H1 (cell line): Measurements from ENCODE around the gene AAGAB. TPM values are rescaled to one million over a fixed set of nuclear protein-coding genes. Genes with fewer than 3 reads are reported as not detected.

Experiments used
- CTCF ChIA-PET: fragments of 300-600 bp; sonication (Branson Sonifier 250); formaldehyde crosslinking; loops from one replicate; lab custom pipeline; 2021; ENCODE audit not compliant: partially characterized antibody; lab: Charles Lee
- POLR2A ChIA-PET: fragments of 300-600 bp; sonication (Branson Sonifier 250); formaldehyde crosslinking; loops from one replicate; lab custom pipeline; 2021; ENCODE audit warnings: inconsistent platforms; ENCODE audit not compliant: partially characterized antibody; lab: Charles Lee
- DNase-seq, 2 experiments: peaks; one replicate each; pipeline versions ENCODE4 v3.0.0 to v3.0.0-alpha.2; 2010 to 2022; ENCODE audit warnings: low spot score in 2 of 2, low read depth in 1 of 2, mixed read lengths in 1 of 2
- FAIRE-seq: peaks from 2 replicates; lab custom pipeline; 2011; peaks lifted over from hg19 to GRCh38; lab: Jason Lieb, UNC
- H2AFZ ChIP-seq: 2 replicates; pipeline ENCODE4 v1.8.1; 2012; ENCODE audit warnings: low read length, inconsistent platforms
- H2AK5ac ChIP-seq: 2 replicates; pipeline ENCODE4 v1.6.1; 2013; ENCODE audit warnings: low read depth, low read length
- H2BK120ac ChIP-seq: replicated peaks from 2 replicates; pipeline ENCODE3; 2013; ENCODE audit warnings: low read depth, low read length, inconsistent platforms
- H2BK12ac ChIP-seq: 2 replicates; pipeline ENCODE4 v1.6.1; 2013; ENCODE audit warnings: low read depth, low read length
- H2BK15ac ChIP-seq: 2 replicates; pipeline ENCODE4 v1.6.1; 2013; ENCODE audit warnings: low read length
- H2BK20ac ChIP-seq: 2 replicates; pipeline ENCODE4 v1.6.1; 2013; ENCODE audit warnings: low read length
- H2BK5ac ChIP-seq: 2 replicates; pipeline ENCODE4 v1.6.1; 2013; ENCODE audit warnings: low read depth, low read length
- H3K14ac ChIP-seq: 2 replicates; pipeline ENCODE4 v1.6.1; 2013; ENCODE audit warnings: inconsistent platforms; ENCODE audit not compliant: insufficient read length
- H3K18ac ChIP-seq: 2 replicates; pipeline ENCODE4 v1.6.1; 2013; ENCODE audit warnings: low read length; ENCODE audit errors: extremely low read depth
- H3K23ac ChIP-seq: 2 replicates; pipeline ENCODE4 v1.6.1; 2013; ENCODE audit warnings: inconsistent platforms; ENCODE audit not compliant: insufficient read length
- H3K23me2 ChIP-seq: 2 replicates; pipeline ENCODE4 v1.6.1; 2013; ENCODE audit warnings: low read depth, low read length
- H3K27ac ChIP-seq: 2 replicates; pipeline ENCODE4 v1.6.1; 2011; ENCODE audit warnings: low read depth, low read length, inconsistent platforms
- H3K27me3 ChIP-seq, 4 experiments: replicated peaks in 1 of 4; 1 replicate in 1 of 4; 2 replicates in 3 of 4; pipeline versions ENCODE4 v1.6.1 to v1.8.1; 2011 to 2013; ENCODE audit warnings: low read length in 3 of 4, mild to moderate bottlenecking in 3 of 4, inconsistent platforms in 2 of 4, mixed read lengths in 2 of 4, moderate library complexity in 1 of 4; ENCODE audit not compliant: control insufficient read depth in 3 of 4, insufficient read depth in 3 of 4; ENCODE audit errors: extremely low read depth in 1 of 4
- H3K36me3 ChIP-seq, 4 experiments: 2 replicates each; pipeline versions ENCODE4 v1.6.1 to v1.8.1; 2011 to 2013; ENCODE audit warnings: mild to moderate bottlenecking in 4 of 4, low read length in 3 of 4, moderate library complexity in 2 of 4, control low read depth in 1 of 4, inconsistent platforms in 1 of 4; ENCODE audit not compliant: insufficient read depth in 4 of 4, control insufficient read depth in 2 of 4
- H3K4ac ChIP-seq: replicated peaks from 2 replicates; pipeline ENCODE3; 2013; ENCODE audit warnings: low read length, low read depth, mixed read lengths, inconsistent platforms; ENCODE audit not compliant: insufficient read length
- H3K4me1 ChIP-seq, 4 experiments: replicated peaks in 1 of 4; 1 replicate in 1 of 4; 2 replicates in 3 of 4; pipeline versions ENCODE4 v1.6.1 to v1.8.1; 2011 to 2013; ENCODE audit warnings: low read length in 3 of 4, inconsistent platforms in 2 of 4, mixed read lengths in 1 of 4; ENCODE audit not compliant: insufficient read depth in 4 of 4, control insufficient read depth in 3 of 4
- H3K4me2 ChIP-seq, 2 experiments: 2 replicates each; pipeline versions ENCODE4 v1.6.1 to v1.8.1; 2011 to 2013; ENCODE audit warnings: low read depth in 2 of 2, low read length in 2 of 2, control low read depth in 1 of 2, inconsistent platforms in 1 of 2, mild to moderate bottlenecking in 1 of 2; ENCODE audit not compliant: insufficient read depth in 1 of 2
- H3K4me3 ChIP-seq, 4 experiments: fragments of 200-600, 300-600 bp in 1 of 4; sonication (generic), shearing (Covaris generic), sonication (Bioruptor Twin) in 1 of 4; 2 replicates each; pipeline versions ENCODE4 v1.5.1 to v1.8.1; 2011 to 2016; ENCODE audit warnings: low read length in 4 of 4, low read depth in 3 of 4, control low read depth in 2 of 4, inconsistent platforms in 2 of 4, mild to moderate bottlenecking in 2 of 4, mixed read lengths in 1 of 4, moderate library complexity in 1 of 4; ENCODE audit not compliant: insufficient read depth in 2 of 4; ENCODE audit errors: extremely low read depth in 1 of 4
- H3K56ac ChIP-seq: replicated peaks from 2 replicates; pipeline ENCODE3; 2013; ENCODE audit warnings: low read depth, mild to moderate bottlenecking, mixed read lengths, low read length, inconsistent platforms; ENCODE audit not compliant: insufficient read length
- H3K79me1 ChIP-seq: 2 replicates; pipeline ENCODE4 v1.6.1; 2013; ENCODE audit warnings: low read depth, low read length, control low read depth
- H3K79me2 ChIP-seq, 2 experiments: 2 replicates each; pipeline versions ENCODE4 v1.6.1 to v1.8.1; 2012 to 2013; ENCODE audit warnings: low read length in 2 of 2, mild to moderate bottlenecking in 2 of 2, inconsistent platforms in 1 of 2; ENCODE audit not compliant: insufficient read depth in 2 of 2, control insufficient read depth in 1 of 2
- H3K9ac ChIP-seq, 4 experiments: replicated peaks in 1 of 4; 1 replicate in 1 of 4; 2 replicates in 3 of 4; pipeline versions ENCODE4 v1.6.1 to v1.8.1; 2011 to 2013; ENCODE audit warnings: low read depth in 3 of 4, low read length in 3 of 4, control low read depth in 2 of 4, mild to moderate bottlenecking in 2 of 4, moderate library complexity in 2 of 4, inconsistent platforms in 1 of 4; ENCODE audit errors: extremely low read depth in 1 of 4
- H3K9me3 ChIP-seq, 2 experiments: 2 replicates each; pipeline versions ENCODE4 v1.6.1 to v1.8.1; 2012 to 2013; ENCODE audit warnings: mild to moderate bottlenecking in 2 of 2, moderate library complexity in 2 of 2, control low read depth in 1 of 2, inconsistent platforms in 1 of 2, low read depth in 1 of 2, low read length in 1 of 2, mixed read lengths in 1 of 2; ENCODE audit not compliant: insufficient read depth in 2 of 2
- H4K20me1 ChIP-seq, 2 experiments: replicated peaks in 1 of 2; 2 replicates each; pipeline versions ENCODE3 to v1.8.1; 2011 to 2013; ENCODE audit warnings: inconsistent platforms in 2 of 2, low read length in 2 of 2, mild to moderate bottlenecking in 1 of 2; ENCODE audit not compliant: insufficient read depth in 2 of 2, control insufficient read depth in 1 of 2
- H4K5ac ChIP-seq: 2 replicates; pipeline ENCODE4 v1.6.1; 2013; ENCODE audit warnings: low read length, low read depth, mixed read lengths, inconsistent platforms; ENCODE audit not compliant: insufficient read length
- H4K8ac ChIP-seq: 2 replicates; pipeline ENCODE4 v1.8.0; 2013; ENCODE audit warnings: mild to moderate bottlenecking, moderate library complexity, low read length, inconsistent platforms; ENCODE audit not compliant: insufficient read depth; ENCODE audit errors: extremely low read depth
- H4K91ac ChIP-seq: replicated peaks from 2 replicates; pipeline ENCODE3; 2013; ENCODE audit warnings: low read length, mixed read lengths, inconsistent platforms; ENCODE audit not compliant: insufficient read length
- BRCA1 ChIP-seq: IDR thresholded peaks from 2 replicates; pipeline ENCODE4 v1.6.1; 2012; ENCODE audit warnings: low read depth, low read length, improper control_type of control experiment
- CHD2 ChIP-seq: IDR thresholded peaks from 2 replicates; pipeline ENCODE4 v1.6.1; 2012; ENCODE audit warnings: low read length, improper control_type of control experiment
- CREB1 ChIP-seq: IDR thresholded peaks from 2 replicates; pipeline ENCODE4 v1.6.1; 2012; ENCODE audit warnings: inconsistent platforms
- EP300 ChIP-seq, 2 experiments: IDR thresholded peaks; 1 replicate in 1 of 2; 2 replicates in 1 of 2; pipeline ENCODE4 v1.6.1; 2011 to 2012; ENCODE audit warnings: low read depth in 2 of 2, low read length in 2 of 2, mild to moderate bottlenecking in 2 of 2, borderline replicate concordance in 1 of 2, inconsistent platforms in 1 of 2, moderate library complexity in 1 of 2
- SIN3A ChIP-seq, 2 experiments: IDR thresholded peaks in 1 of 2; conservative IDR thresholded peaks in 1 of 2; 2 replicates each; pipeline ENCODE4 v1.6.1; 2011 to 2012; ENCODE audit warnings: low read length in 2 of 2, improper control_type of control experiment in 1 of 2, low read depth in 1 of 2, mild to moderate bottlenecking in 1 of 2
- SIRT6 ChIP-seq: IDR thresholded peaks from one replicate; pipeline ENCODE4 v1.7.1; 2012; ENCODE audit warnings: low read length, inconsistent platforms
- SIX5 ChIP-seq: IDR thresholded peaks from 2 replicates; pipeline ENCODE4 v1.6.1; 2011; ENCODE audit warnings: mild to moderate bottlenecking, low read depth, low read length
- TBP ChIP-seq: IDR thresholded peaks from 2 replicates; pipeline ENCODE4 v1.6.1; 2011; ENCODE audit warnings: low read depth, low read length, improper control_type of control experiment
- TEAD4 ChIP-seq: IDR thresholded peaks from 2 replicates; pipeline ENCODE4 v1.6.1; 2012; ENCODE audit warnings: low read depth, low read length, inconsistent platforms, mixed read lengths
- USF2 ChIP-seq: IDR thresholded peaks from 2 replicates; pipeline ENCODE4 v1.6.1; 2011; ENCODE audit warnings: low read length, improper control_type of control experiment
- YY1 ChIP-seq: IDR thresholded peaks from 2 replicates; pipeline ENCODE4 v1.6.1; 2011; ENCODE audit warnings: low read depth, mild to moderate bottlenecking, low read length
- WGBS, 2 experiments: shearing (Covaris generic) in 1 of 2; methylation state at CpG; one replicate each; pipeline versions ENCODE4 v1.1.6 to v1.1.7; 2013 to 2015; ENCODE audit warnings: low lambda C conversion rate in 2 of 2, mixed read lengths in 2 of 2, inconsistent platforms in 1 of 2, low coverage in 1 of 2, missing lambda C conversion rate in 1 of 2; ENCODE audit not compliant: insufficient replicate concordance in 2 of 2, insufficient coverage in 1 of 2, insufficient read length in 1 of 2; ENCODE audit errors: extremely low coverage in 1 of 2, missing lambda C conversion rate in 1 of 2; 5-methylcytosine and 5-hydroxymethylcytosine counted together
- polyA plus RNA-seq, 7 experiments: library from polyadenylated mRNA; depleted of rRNA in 3 of 7; stranded (reverse) in 5 of 7; unstranded in 2 of 7; fragments of >200 nt in 5 of 7; fragments of 200-250 nt in 2 of 7; gene quantifications; 1 replicate in 5 of 7; 2 replicates in 1 of 7; 4 replicates in 1 of 7; pipeline versions ENCODE4 v1.2.1 to v1.2.3, GENCODE V29; 2011 to 2013; ENCODE audit warnings: missing spikeins in 2 of 7, mixed read lengths in 2 of 7
- total RNA-seq: library from RNA; stranded (reverse); fragmentation: NEBNext Ultra II Directional; extraction: Animal tissue kit (Norgen Biotek cat#: 25700); gene quantifications from 2 replicates; pipeline ENCODE4 v1.2.1, GENCODE V29; 2021

The AAGAB gene
- total and polyA plus RNA-seq, 2 of the 8 experiments (the other 6 are each of a cell fraction or from before 2014, with no cell fraction given): 20.1 to 45.9 TPM

DNA sequence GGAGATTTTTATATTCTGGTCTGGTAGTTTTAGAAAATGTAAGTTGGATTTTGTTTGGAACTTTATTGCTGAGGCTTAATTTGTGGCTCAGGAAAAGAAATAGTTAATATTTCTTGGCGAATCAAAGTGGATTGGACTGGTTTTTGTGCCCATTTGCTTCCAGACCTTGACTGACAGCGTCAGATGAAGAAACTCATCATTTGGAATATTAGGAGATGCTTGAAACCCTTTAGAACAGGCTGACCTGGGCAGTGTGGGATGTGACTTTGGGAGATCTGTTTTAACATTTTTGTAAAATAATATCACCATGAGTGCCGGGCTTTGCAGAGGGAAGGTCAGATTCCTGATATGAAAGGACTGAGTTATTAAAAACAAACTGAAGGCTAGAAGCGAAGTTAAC lies 83.0 kb downstream of the AAGAB start:
- POLR2A ChIA-PET: no interaction called here
- WGBS, 2 experiments: 91% methylated on average over 4 of the region's 4 CpGs; no CpG with 5 or more reads in 1 of the 2 experiments
- no peak overlapping the region for H3K14ac ChIP-seq

More for the DNA sequence above, 83.0 kb downstream of the AAGAB start:
- H2AFZ ChIP-seq: no peak overlapping the region
- H3K36me3 ChIP-seq: no peaks in the 10 kb centered on the region
- no peak overlapping the region for H4K91ac ChIP-seq
- H3K27me3 ChIP-seq: peaks cover 0 to 2% (median 0%) of the 10 kb centered on the region in 4 experiments; a peak in 1 of 7 replicates
- CTCF ChIA-PET: interaction anchor here (0.7 to 1.7 kb wide), 2 partner anchors 119 to 225 kb away, joined by 3 to 5 read pairs; no protein-coding TSS in a partner anchor
- H3K4me3 ChIP-seq: no peak overlapping the region
- H2AK5ac ChIP-seq: no peak overlapping the region
- H3K27ac ChIP-seq: no peak overlapping the region
- peaks cover 7% of the 10 kb centered on the region for H3K79me1 ChIP-seq
- H3K79me2 ChIP-seq: no peaks in the 10 kb centered on the region
- no peak for DNase-seq
- no peaks in the 10 kb centered on the region for H3K23me2 ChIP-seq
- no peak overlapping the region for H3K23ac ChIP-seq
- H3K4me1 ChIP-seq: peaks cover 5 to 27% (median 12%) of the 10 kb centered on the region in 4 experiments
- H3K56ac ChIP-seq: no peak overlapping the region
- H2BK5ac ChIP-seq: no peak overlapping the region
- H3K18ac ChIP-seq: no peak overlapping the region
- no peak overlapping the region for H4K5ac ChIP-seq
- H4K20me1 ChIP-seq: peaks cover 0 to 1% of the 10 kb centered on the region in 2 experiments
- H2BK20ac ChIP-seq: no peak overlapping the region
- H3K9ac ChIP-seq: no peak overlapping the region
- no peak for TF ChIP-seq TBP
- TF ChIP-seq USF2: no peak
- TF ChIP-seq BRCA1: no peak
- TF ChIP-seq CHD2: no peak
- TF ChIP-seq CREB1: no peak
- no peak for TF ChIP-seq YY1
- TF ChIP-seq EP300 (IDR thresholded peaks at IDR 0.05; ENCODE audit: borderline replicate concordance in 1 of 2, low read depth in 2 of 2, low read length in 2 of 2): no peak
- TF ChIP-seq SIN3A (conservative IDR thresholded peaks at IDR 0.05 in 1 of 2, IDR thresholded peaks at IDR 0.05 in 1 of 2; ENCODE audit: low read depth in 1 of 2, low read length in 2 of 2): no peak
- no peak for TF ChIP-seq SIRT6
- no peak for TF ChIP-seq TEAD4
- TF ChIP-seq SIX5: no peak
- H2BK15ac ChIP-seq: no peak overlapping the region
- H2BK12ac ChIP-seq: no peak overlapping the region
- no peak for FAIRE-seq
- no peak overlapping the region for H2BK120ac ChIP-seq
- no peak overlapping the region for H3K4ac ChIP-seq
- H3K9me3 ChIP-seq: no peaks in the 10 kb centered on the region
- no peak overlapping the region for H4K8ac ChIP-seq
- H3K4me2 ChIP-seq: no peak overlapping the region
